ENCODE data around the gene TLK2.

Gene TLK2

DNA sequence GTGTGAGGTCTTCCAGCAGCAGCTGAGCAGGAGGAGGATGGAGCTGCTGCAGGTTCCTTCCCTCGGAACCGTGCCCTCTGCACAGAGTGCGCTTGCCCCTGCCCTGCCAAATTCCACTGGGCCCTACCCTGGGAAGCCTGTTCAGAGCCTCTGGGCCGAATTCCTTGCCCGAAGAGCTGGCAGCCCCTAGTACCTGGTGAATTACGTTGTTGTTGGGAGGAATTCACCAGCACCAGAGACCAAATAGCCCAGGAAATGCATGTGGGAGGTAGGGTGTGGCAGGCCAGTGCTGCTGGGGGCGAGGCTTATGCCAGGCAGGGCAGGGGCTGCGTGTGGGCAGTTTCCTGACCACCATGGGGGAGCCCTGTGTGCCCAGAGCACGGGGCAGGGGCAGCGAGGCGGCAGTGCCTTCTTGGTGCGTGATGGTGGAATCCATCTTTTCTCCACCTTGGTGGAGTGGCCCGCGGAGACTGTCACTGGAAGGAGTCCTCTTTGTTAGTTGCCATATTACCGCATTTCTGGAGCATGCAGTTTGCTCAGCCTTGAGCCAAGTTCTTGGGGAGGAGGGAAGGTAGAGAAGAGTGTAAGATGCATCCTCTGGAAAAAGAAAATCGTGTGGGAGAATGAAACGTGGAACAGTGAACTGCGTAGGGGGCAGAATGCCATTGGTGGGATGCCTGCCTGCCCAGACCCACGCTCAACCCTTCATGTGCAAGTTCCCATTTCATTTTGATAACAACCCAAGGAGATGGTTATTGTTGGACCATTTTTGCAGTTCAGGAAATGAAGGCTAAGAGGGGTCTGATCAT is 151.1 kb downstream of the TLK2 start:
- no peak for TF ChIP-seq ZNF274 (IDR thresholded peaks at IDR 0.05; ENCODE audit: low read depth, low read length)
- no peak overlapping the region for H3K4me3 ChIP-seq (ENCODE audit: low read length)

DNA sequence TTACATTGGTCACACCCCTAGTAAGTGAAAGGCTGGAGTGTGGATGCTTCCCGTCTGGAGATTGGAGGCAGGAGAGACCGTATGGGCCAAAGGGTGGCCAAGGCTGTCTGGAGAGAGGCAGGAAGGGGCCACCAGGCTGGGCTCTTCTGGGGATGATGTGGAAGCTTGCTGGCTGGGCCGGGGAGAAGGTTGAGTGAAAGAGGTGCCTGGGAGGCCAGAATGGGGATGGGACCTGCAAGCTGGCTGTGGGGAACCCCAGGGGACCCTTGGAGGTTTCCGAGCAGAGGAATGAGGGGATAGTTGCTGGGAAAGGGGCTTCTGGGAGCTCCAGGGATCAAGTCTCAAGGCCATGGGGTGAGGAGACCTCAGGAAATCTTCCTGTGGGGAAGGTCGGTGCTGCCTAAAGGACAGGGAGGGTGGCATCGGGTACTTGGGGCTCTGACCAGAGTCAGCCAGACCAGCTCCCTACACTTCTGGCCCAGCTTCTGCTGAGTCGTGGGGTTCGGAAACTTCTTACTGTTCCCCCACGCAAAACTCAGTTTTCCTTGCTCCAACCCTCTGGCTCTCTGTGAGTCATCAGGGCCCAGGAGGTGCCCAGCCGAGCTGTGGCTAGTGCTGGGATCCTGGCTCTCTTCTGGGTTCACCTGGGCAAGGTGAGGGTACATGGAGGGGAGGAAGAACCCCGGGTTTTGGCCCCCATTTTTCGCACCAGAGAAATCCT is 151.9 kb downstream of the TLK2 start:
- no peak for TF ChIP-seq ZNF274 (IDR thresholded peaks at IDR 0.05; ENCODE audit: low read depth, low read length)
- H3K4me3 ChIP-seq (ENCODE audit: low read length) = no peak overlapping the region

DNA sequence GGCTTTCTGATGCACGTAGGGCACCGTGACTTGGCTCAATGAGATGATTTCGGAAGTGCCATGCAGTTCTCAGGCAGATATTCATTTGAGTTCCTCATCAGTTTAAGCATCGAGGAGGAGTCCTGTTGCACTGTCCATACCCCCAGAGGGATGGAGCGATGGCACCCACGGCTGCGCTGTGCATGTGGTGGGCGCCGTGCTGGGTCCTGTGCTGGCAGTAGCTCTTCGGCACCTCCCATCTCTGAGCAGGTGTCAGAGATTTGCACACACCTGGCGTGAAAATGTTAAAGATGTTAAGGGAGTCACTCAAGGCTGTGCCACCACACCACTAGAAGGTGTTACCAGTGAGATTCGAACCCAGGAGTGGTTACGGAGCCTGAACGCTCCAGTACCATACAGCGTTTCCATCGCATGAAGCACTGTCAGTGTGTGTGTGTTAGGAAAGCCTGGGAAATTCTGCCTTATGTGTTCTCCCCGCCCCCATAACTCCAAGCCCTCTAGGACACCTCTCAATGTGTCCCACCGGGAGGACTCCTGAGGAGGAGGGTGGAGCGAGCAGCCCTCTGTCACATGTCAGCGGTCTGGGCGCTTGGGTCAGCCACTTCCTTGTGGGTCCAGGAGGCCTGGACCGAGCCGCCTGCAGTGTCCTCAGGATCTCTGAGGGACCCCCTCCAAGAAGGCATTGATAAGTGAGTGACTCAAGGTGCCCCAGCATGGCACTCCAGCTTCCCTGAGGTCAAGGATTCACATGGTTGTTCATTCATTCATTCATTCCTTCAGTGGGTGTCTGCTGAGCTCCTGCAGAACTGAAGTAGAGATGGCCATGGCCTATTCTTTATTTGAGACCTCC is 152.7 kb downstream of the TLK2 start:
- no peak for TF ChIP-seq ZNF274 (IDR thresholded peaks at IDR 0.05; ENCODE audit: low read depth, low read length)
- no peak overlapping the region for H3K4me3 ChIP-seq (ENCODE audit: low read length)

DNA sequence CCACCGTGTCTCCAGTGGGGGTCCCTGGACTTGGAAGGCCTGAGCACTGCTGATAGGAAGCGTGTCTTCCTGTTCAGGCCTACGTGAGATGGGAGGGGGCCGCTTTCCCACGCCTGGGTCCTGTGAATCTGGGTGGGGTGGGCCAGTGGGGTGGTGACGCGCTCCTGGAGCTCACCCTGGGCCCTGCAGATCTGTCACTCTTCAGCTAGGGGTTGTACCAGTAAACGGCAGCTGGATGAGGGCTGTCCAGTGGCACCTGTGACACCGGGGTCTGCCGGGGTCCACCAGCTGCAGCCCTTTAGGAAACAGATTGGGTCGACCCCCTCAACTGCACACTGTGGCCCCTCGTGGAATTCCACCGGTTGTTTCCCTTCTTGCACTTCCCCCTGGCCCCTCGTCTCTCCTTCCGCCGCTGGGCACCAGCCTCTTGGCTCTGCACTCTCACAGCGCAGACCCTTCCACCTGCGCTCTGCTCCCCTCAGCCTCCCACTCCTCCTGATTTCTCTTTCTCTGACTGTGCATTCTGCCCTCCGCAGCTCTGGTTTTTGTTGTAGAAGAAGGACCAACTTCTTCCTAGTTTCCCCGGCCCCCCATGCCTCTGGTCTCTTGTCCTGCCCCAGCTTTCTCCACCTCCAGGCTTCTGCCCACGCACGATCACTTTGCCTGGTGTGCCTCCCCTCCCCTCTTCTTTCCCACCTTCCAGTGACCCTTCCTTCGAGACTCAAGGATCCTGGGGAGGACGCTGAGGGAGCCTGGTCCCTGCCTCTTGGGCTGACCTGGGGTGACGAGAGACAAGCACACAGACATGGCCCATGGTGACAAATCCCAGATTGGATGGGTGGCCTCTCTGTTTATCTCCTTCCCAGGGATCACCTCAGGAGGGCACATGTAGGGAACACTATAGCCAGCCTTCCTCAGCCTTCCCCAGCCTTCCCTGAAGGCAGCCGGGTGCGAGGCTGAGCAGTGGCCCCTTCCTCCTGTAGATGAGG is 153.6 kb downstream of the TLK2 start:
- TF ChIP-seq ZNF274 (IDR thresholded peaks at IDR 0.05; ENCODE audit: low read depth, low read length) = no peak
- no peak overlapping the region for H3K4me3 ChIP-seq (ENCODE audit: low read length)

DNA sequence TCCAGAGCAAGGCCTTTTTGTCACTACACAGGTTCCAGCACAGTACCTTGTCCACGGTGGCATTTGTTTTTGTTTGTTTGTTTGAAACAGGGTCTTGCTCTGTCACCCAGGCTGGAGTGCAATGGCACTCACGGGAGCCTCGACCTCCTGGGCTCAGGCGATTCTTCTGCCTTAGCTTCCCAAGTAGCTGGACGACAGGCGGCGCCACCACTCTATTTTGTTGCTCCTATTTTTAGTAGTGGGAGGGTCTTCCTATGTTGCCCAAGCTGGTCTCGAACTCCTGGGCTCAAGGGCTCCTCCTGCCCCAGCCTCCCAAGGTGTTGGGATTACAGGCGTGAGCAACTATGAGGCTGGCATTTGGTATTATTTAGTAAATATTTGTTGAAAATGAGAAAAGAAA is 159.2 kb downstream of the TLK2 start:
- no peak for TF ChIP-seq ZNF274 (IDR thresholded peaks at IDR 0.05; ENCODE audit: low read depth, low read length)
- H3K4me3 ChIP-seq (ENCODE audit: low read length) = no peak overlapping the region

DNA sequence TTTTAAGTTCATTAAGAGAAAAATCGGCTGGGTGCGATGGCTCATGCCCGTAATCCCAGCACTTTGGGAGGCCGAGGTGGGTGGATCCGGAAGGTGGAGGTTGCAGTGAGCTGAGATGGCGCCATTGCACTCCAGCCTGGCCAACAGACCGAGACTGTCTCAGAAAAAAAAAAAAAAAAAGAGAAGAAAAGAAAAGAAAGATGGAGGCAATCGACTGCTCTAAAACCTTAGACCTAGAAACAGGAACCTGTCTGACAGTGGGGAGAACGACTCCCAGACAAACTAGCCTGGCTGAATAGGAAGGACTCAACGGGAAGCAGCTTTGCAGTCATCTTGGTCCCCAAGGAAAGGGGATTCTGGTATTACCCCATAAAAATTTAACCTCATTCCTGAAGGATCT is 162.5 kb downstream of the TLK2 start:
- H3K4me3 ChIP-seq (ENCODE audit: low read length) = no peak overlapping the region
- TF ChIP-seq ZNF274 (IDR thresholded peaks at IDR 0.05; ENCODE audit: low read depth, low read length) = no peak

DNA sequence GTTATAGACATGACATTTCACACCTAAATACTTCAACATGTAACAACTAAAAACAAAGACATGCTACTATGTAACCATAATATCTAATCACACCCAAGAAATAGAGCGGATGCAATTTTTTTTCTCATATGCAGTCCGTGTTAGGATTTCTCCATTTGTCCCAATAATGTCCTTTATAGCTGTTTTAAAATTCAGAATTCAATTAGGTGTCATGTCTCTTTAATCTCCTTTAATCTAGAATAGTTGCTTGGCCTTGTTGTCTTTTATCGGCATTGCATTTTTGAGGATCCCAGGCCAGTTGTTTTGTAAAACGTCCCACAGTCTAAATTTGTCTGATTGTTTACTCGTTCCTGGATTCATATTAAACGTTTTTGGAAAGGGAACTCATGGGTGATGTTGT is 163.3 kb downstream of the TLK2 start:
- H3K4me3 ChIP-seq (ENCODE audit: low read length) = no peak overlapping the region
- no peak for TF ChIP-seq ZNF274 (IDR thresholded peaks at IDR 0.05; ENCODE audit: low read depth, low read length)

DNA sequence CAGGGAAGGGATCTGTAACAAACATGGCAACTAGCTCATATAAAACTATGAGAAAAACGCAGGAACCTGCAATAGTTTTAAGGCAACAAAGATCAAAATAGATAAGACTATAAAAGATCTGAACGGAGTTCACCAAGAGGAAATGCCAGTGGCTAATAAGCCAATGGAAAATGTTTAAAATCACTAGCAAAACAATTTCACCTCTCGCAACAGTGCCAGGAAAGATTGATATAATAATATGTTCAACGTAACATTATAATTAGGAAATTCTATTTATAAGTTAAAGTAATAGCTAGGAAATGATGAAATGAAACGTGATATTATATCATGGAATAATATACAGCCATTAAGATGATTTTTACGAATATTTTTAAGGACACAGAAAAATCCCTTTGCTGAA is 164.9 kb downstream of the TLK2 start:
- TF ChIP-seq ZNF274 (IDR thresholded peaks at IDR 0.05; ENCODE audit: low read depth, low read length) = no peak
- no peak overlapping the region for H3K4me3 ChIP-seq (ENCODE audit: low read length)

DNA sequence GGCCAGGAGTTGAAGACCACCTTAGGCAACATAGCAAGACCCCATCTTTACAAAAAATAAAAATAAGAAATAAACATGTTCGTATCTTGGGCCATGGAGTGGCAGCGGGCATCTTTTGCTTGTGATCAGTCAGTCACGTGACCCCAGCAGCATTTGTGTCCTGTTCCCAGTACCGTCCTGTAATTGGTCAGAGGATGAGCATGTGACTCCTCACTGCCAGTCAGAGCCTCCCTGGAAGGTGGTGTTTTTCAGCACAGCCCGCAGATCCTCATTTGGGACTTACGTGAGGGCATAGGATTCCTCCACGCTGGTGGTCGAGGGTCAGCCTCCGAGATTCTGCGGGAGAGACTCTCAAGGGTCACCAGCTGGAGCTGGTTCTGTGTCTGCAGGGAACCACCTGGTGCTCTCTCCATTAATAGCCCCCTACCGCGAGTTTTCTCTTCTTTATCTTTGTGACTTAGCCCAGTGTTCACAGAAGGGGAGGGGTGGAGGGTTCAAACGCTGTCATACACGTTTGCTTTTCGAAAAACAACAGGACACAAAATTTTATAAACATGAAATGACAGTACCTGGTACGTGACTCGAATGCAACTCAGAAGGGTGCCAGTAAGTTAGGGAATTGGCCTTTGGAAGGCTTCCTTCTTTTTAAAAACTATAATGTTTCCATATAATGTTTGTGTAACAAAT is 166.0 kb downstream of the TLK2 start:
- TF ChIP-seq ZNF274 (IDR thresholded peaks at IDR 0.05; ENCODE audit: low read depth, low read length) = no peak
- no peak overlapping the region for H3K4me3 ChIP-seq (ENCODE audit: low read length)

DNA sequence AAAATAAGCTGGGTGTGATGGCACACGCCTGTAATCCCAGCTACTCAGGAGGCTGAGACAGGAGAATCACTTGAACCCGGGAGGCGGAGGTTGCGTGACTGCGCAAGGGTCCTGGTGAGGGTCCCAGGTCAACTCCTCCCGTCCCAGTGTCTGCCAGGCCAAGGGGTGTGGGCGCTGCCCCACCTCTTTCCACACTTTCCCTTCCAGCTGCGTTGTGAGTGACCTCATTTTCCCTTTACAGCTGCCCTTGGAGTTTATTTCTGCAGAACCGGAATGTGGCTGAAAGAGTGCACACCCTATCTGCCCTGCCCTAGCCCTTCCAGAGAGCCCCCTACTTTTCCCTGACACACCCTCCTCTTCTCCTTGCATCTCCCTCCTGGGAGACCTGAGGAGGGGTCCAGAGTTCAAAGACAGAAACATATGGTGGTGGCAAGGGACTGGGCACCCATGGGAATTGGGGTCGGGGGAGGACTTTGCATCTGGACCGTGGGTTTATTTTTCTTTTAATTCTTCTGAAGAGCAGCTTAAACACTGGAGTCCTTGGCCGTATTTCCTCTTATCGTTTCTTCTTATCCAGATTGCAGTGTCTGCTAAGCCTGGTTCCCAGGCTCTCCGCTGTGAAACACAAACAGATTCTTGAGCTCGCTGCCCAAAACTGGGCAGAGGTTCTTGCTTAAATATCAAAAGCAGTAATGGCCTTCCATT is 169.8 kb downstream of the TLK2 start:
- no peak for TF ChIP-seq ZNF274 (IDR thresholded peaks at IDR 0.05; ENCODE audit: low read depth, low read length)

DNA sequence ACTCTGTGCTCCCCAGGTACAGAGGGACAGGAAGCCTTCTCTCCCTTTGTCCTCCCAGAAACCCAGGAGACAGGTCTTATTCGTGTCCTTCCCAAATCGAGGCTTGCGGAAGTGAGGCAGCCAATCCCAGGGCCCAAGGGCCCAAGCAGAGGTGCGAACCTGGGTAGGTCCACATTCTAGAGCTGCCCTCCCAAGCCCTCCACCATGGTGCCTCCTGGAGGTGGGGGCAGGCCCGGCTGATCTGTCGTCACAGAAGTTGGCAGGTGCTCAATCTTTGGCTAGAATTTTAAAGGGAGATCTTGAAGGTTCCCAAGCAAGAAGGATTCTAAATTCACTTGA is 170.3 kb downstream of the TLK2 start:
- no peak for TF ChIP-seq ZNF274 (IDR thresholded peaks at IDR 0.05; ENCODE audit: low read depth, low read length)

More for the DNA sequence above, 169.8 kb downstream of the TLK2 start:
- H3K4me3 ChIP-seq (ENCODE audit: low read length) = no peak overlapping the region

DNA sequence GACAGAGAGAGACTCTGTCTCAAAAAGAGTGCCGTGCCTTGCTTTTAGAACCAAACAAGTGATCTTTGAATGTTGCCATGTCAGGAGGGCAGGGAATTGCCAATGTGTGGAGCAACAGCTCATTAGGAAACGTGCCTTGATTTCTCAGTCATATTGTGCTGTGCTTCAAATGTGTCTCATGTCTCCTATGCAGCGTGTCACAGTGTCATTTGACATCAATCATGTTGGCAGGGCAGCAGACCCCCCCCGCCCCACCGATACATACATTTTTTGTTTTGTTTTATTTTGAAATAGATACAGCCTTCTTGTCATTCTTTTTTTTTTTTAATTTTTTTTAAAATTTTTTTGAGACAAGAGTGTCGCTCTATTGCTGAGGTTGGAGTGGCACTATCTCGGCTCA is 170.9 kb downstream of the TLK2 start:
- TF ChIP-seq ZNF274 (IDR thresholded peaks at IDR 0.05; ENCODE audit: low read depth, low read length) = no peak
- H3K4me3 ChIP-seq (ENCODE audit: low read length) = no peak overlapping the region

More for the DNA sequence above, 170.3 kb downstream of the TLK2 start:
- H3K4me3 ChIP-seq (ENCODE audit: low read length) = no peak overlapping the region
